HUES6 (cell line): ENCODE measurements around the gene COA4.

Experiments
- H3K27ac ChIP-seq: 2 replicates; pipeline ENCODE4 v1.7.0; 2013; ENCODE audit warnings: low read depth, mild to moderate bottlenecking, low read length, inconsistent platforms
- H3K27me3 ChIP-seq: 2 replicates; pipeline ENCODE4 v1.6.1; 2013; ENCODE audit warnings: low read length; ENCODE audit not compliant: control insufficient read depth, insufficient read depth
- H3K36me3 ChIP-seq: 2 replicates; pipeline ENCODE4 v1.6.1; 2013; ENCODE audit warnings: low read length; ENCODE audit not compliant: control insufficient read depth, insufficient read depth
- H3K4me1 ChIP-seq: 2 replicates; pipeline ENCODE4 v1.6.1; 2013; ENCODE audit warnings: low read length; ENCODE audit not compliant: control insufficient read depth, insufficient read depth
- H3K4me3 ChIP-seq: 2 replicates; pipeline ENCODE4 v1.5.1; 2013; ENCODE audit warnings: low read depth, low read length
- H3K9ac ChIP-seq: one replicate; pipeline ENCODE4 v1.6.1; 2013; ENCODE audit warnings: mild to moderate bottlenecking, low read length
- H3K9me3 ChIP-seq: 2 replicates; pipeline ENCODE4 v1.6.1; 2013; ENCODE audit warnings: low read depth, low read length; ENCODE audit not compliant: control insufficient read depth, insufficient read depth

COA4 gene

DNA sequence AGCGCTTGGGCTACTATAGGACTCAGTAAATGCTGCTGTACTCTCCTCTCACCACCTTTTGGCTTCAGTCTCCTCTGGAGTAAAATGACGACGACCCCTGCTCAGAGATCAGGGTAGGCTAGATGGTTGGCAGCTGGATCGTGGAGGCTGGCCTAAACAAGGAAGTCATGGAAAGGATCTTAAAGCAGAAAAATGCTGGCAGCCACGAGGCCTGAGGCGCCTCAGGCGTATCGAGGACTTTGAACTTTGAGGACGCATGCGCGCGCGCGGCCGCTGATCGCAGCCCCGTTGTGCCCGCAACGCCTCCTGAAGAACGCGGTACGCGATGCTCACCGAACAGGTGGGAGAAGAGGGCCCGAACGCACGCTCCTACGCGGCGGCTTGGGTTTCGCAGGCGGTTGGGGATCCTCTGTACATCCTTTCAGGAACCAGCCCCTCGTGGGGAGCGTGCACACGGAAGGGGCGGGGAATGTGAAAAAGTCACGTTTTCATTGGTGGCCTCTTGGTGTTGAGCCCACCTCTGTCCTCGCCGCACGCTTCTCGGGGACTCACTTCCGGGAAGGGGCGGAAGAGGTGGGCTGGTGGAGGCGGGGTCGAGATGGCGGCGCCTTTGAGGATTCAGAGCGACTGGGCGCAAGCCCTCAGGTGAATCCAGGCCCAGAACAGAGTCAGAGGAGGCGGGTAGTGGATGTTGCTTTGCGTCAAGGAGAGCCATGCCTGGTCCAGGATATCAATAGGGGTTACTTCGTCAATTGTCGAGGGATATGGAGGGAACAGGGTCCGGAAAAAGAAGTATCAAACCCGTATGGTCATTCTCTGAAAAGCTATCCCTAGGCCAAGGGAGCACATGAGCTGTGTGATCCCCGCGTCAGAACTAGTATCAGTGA is at the start of gene COA4, which contains the start of gene PAAF1:
Gene COA4, minus strand, starts transcription at position 423 of the 887 bp plus-strand sequence. CDS start 3,468 bp downstream, outside the sequence.
Gene PAAF1, plus strand, starts transcription at position 576 of the 887 bp plus-strand sequence. Its CDS starts 23 bp downstream, at position 599.
- Histone ChIP-seq H3K36me3 (peaks cover 37% of the 10 kb centered on the region), H3K9ac (peak within 1 kb of the TSS; percentile 93), H3K27ac (peak within 1 kb of the TSS; percentile 80), H3K27me3 (no peaks in the 10 kb centered on the region), H3K9me3 (no peaks in the 10 kb centered on the region), H3K4me3 (peak within 1 kb of the TSS; percentile 94), H3K4me1 (peaks cover 6% of the 10 kb centered on the region)

DNA sequence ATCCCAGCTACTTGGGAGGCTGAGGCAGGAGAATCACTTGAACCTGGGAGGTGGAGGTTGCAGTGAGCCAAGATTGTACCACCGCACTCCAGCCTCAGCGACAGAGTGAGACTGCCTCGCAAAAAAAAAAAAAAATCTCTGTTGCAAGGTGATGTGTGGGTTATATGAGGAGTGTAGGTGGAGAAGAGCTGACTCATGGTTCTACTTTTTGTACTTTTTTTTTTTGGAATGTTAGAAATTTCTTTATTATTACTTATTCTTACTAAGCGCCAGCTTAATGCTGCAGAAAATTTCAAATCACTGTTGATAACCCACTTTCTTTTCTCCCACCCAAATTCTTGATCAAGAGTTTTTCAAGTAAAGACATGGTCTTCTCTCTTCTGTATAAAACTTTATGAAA is 44.5 kb upstream of the COA4 start:
- Histone ChIP-seq H3K9ac (no peak overlapping the region), H3K4me3 (no peak overlapping the region), H3K36me3 (peaks cover 36% of the 10 kb centered on the region), H3K9me3 (no peaks in the 10 kb centered on the region), H3K4me1 (no peaks in the 10 kb centered on the region), H3K27me3 (no peaks in the 10 kb centered on the region), H3K27ac (no peak overlapping the region)

DNA sequence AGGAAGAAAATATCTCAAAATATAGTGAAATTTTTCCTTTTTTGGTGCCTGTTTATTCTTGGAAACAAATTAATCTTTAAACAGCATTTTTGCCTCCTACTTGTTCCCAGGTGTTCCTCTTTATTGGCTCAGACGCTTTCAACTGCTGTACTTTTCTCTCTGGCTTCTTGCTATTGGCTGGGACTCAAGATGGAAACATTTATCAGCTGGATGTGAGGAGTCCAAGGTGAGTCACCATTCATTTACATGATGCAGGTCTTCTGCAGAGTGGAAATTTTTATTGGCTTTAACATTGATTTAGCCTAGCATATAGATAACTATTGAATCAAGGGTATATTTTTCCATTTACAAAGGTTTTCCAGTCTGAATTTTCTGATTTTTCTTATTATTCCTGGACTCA is 39.8 kb upstream of the COA4 start:
- Histone ChIP-seq H3K4me3 (no peak overlapping the region), H3K36me3 (peaks cover 66% of the 10 kb centered on the region), H3K9me3 (no peaks in the 10 kb centered on the region), H3K27ac (no peak overlapping the region), H3K27me3 (no peaks in the 10 kb centered on the region), H3K9ac (no peak overlapping the region), H3K4me1 (no peaks in the 10 kb centered on the region)

DNA sequence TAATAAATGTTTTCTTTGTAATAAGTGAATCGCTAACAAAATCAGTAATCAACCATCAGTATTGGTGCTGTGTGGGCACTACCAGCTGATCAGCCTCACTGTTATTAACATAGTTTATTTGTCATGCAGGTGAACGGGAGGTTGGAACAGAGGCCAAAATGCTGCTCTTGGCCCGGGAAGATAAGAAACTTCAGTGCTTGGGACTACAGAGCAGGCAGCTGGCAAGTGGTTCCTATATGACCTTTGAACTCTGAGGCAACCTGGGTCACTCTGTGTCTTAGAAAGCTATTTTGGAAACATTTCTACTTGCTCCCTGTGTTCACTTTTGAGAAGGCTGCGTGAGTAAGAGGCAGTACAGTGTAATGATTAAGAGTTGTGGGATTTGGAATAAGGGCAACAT is 37.6 kb upstream of the COA4 start:
- Histone ChIP-seq H3K27ac (no peak overlapping the region), H3K4me1 (no peaks in the 10 kb centered on the region), H3K9me3 (no peaks in the 10 kb centered on the region), H3K36me3 (peaks cover 69% of the 10 kb centered on the region), H3K4me3 (no peak overlapping the region), H3K9ac (no peak overlapping the region), H3K27me3 (no peaks in the 10 kb centered on the region)

DNA sequence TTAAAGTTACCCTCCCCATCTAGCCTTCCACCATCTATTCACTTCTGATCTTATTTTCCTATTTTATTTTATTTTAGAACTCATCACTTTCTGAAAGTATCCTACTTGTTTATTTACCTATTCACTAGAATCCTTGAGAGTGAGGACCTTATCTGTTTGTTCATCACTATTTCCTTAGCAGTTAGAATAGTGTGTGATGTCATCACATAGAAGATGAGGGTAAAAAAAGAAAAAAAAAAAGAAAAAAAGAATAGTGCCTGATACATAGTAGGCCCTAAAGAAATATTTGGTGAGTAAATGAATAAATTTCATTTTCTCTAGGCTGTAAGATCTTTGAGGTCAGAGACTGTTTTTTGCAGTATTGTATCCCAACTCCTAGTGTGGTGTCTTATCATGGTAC is 36.8 kb upstream of the COA4 start:
- no peak overlapping the region for H3K27ac ChIP-seq
- no peak overlapping the region for H3K4me3 ChIP-seq
- H3K27me3 ChIP-seq, result no peaks in the 10 kb centered on the region
- H3K9me3 ChIP-seq, result no peaks in the 10 kb centered on the region
- peaks cover 64% of the 10 kb centered on the region for H3K36me3 ChIP-seq
- H3K9ac ChIP-seq, result no peak overlapping the region
- no peaks in the 10 kb centered on the region for H3K4me1 ChIP-seq

DNA sequence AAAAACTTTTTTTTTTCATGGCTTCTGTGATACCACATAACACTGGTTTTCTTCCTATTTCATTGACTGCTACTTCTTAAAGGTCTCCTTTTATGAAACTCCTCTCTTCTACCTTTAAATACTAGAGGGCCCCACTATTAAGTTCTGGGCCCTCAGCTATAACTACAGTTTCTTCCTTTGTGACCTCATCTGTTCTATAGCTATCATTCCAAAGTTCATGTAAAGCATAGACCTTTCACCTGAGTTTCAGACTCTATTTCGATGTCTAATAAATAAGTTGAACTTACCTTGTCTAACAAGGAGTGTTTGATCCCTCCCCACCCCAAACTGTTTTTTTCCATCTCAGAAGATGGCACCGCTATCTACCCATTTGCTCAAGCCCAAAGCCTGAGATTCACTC is 35.4 kb upstream of the COA4 start:
- Histone ChIP-seq H3K27me3 (no peaks in the 10 kb centered on the region), H3K36me3 (peaks cover 61% of the 10 kb centered on the region), H3K4me3 (no peak overlapping the region), H3K27ac (no peak overlapping the region), H3K9ac (no peak overlapping the region), H3K4me1 (no peaks in the 10 kb centered on the region), H3K9me3 (no peaks in the 10 kb centered on the region)

DNA sequence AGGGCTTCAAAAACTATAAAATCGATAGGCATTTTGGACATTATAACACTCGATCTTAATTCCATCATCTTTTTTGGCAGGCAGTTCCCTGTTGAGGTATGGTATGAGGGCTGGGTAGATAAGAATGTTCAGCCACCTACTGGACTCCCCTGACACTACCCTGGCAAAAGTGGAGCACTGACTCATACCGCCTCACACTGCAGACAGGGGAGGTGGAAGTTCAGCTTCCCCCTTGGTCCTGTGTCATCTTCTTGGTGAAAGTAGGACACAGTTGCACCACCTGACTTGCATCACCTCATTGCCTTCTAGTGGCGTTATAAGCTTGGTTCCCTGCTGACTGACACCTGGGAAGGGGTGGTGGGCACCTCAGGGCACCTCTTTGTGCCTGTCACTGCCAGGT is 30.5 kb upstream of the COA4 start:
- H3K9me3 ChIP-seq, result no peaks in the 10 kb centered on the region
- peaks cover 34% of the 10 kb centered on the region for H3K36me3 ChIP-seq
- H3K4me3 ChIP-seq, result no peak overlapping the region
- no peaks in the 10 kb centered on the region for H3K27me3 ChIP-seq
- no peaks in the 10 kb centered on the region for H3K4me1 ChIP-seq
- no peak overlapping the region for H3K27ac ChIP-seq
- no peak overlapping the region for H3K9ac ChIP-seq

DNA sequence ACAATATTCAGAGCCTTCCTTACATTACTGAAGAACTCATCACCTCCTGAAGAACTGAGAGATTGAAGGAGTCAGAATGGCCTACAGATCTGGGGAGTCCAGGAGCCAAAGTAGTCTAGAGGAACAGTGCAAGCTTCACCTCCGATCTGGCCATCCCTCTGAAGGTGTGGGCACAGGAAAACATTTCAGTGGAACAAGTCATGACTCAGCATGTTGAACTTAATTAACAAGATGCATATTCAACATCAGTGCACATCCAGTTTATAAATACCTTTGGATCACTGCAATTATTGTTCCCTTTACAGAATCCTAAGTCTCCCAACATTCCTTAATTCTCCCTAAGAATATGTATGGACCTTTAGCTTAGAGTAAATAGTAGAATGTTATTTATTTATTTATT is 25.7 kb upstream of the COA4 start:
- peaks cover 27% of the 10 kb centered on the region for H3K36me3 ChIP-seq
- no peaks in the 10 kb centered on the region for H3K9me3 ChIP-seq
- H3K9ac ChIP-seq, result no peak overlapping the region
- H3K27me3 ChIP-seq, result no peaks in the 10 kb centered on the region
- H3K4me3 ChIP-seq, result no peak overlapping the region
- no peak overlapping the region for H3K27ac ChIP-seq
- no peaks in the 10 kb centered on the region for H3K4me1 ChIP-seq

DNA sequence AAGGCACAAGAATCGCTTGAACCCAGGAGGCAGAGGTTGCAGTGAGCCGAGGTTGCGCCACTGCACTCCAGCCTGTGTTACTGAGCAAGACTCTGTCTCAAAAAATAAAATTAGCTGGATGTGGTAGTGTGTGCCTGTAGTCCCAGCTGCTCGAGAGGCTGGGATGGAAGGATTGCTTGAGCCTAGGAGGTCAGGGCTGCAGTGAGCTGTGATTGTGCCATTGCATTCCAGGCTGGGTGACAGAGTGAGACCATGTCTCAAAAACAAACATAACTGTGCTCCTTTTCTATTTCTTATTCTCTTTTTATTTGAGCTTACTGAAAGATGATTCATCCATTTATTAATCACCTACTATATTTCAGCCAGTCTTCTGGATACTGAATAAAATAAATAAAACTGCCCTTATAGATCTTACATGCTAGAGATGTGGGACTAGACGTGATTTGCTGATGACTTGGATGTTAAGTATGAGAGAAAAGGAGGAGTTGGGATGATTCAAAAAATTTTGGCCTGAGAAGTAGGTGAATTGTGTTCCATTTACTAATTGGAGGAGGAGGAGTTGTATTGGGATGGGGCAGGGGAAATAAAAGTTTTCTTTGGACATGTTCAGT is 18.2 kb upstream of the COA4 start:
- no peak overlapping the region for H3K4me3 ChIP-seq
- H3K9ac ChIP-seq, result no peak overlapping the region
- no peak overlapping the region for H3K27ac ChIP-seq
- no peaks in the 10 kb centered on the region for H3K9me3 ChIP-seq
- peaks cover 38% of the 10 kb centered on the region for H3K36me3 ChIP-seq
- no peaks in the 10 kb centered on the region for H3K4me1 ChIP-seq
- no peaks in the 10 kb centered on the region for H3K27me3 ChIP-seq

DNA sequence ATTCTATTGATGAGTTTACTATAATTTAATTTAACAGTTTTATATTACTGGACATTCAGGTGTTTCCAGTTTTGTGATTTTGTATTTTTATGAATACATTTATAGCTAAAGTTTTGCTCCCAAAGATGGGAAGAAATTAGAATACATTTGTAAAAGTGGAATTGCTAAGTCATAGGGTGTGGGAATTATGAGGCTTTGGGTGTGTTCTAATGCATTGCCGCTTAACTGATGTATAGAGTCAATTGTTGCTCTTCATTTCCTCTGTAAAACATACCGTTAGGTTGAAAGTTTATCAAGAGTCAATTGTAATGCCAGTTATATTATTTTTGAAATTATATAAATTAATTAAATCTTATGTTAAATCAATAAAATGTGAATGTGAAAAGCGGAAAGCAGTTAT is 16.4 kb upstream of the COA4 start:
- H3K27me3 ChIP-seq, result no peaks in the 10 kb centered on the region
- no peak overlapping the region for H3K4me3 ChIP-seq
- no peaks in the 10 kb centered on the region for H3K9me3 ChIP-seq
- H3K9ac ChIP-seq, result no peak overlapping the region
- no peaks in the 10 kb centered on the region for H3K4me1 ChIP-seq
- H3K27ac ChIP-seq, result no peak overlapping the region
- peaks cover 43% of the 10 kb centered on the region for H3K36me3 ChIP-seq

DNA sequence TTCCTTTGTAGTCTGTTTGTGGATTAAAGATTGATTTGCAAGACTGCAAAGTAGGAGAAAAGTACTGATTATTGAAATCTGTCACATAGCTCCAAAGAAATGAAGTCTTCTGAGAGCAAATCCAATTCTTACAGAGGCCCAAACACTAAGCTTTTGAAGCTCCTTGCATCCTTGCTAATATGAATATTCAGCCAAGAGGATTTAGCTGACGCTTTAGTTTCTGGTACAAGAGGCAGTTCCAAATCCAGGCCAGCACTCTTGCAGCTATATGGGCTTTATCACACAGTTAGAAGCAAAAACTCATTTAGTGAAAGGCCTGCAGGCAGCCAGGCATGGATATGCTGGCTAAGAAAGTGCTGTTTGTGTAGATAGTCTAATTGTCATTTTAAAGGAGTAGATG is 12.9 kb upstream of the COA4 start:
- H3K9ac ChIP-seq, result no peak overlapping the region

More for the DNA sequence above, 12.9 kb upstream of the COA4 start:
- H3K9me3 ChIP-seq, result no peaks in the 10 kb centered on the region
- peaks cover 37% of the 10 kb centered on the region for H3K36me3 ChIP-seq
- no peaks in the 10 kb centered on the region for H3K27me3 ChIP-seq
- no peak overlapping the region for H3K4me3 ChIP-seq
- H3K4me1 ChIP-seq, result no peaks in the 10 kb centered on the region
- no peak overlapping the region for H3K27ac ChIP-seq
